HG03097 (cell line): ENCODE measurements around the gene DIRAS1.

Experiments used
- ATAC-seq: cut with Tn5 transposase; IDR thresholded peaks from one replicate; pipeline ENCODE4 v1.9.1; 2021; ENCODE audit not compliant: unreplicated experiment, low FRiP score

The DIRAS1 gene

GRCh38 chr19:2720777-2721569 lies at the start of gene DIRAS1:
DIRAS1 (minus strand) TSS chr19:2721372; CDS start chr19:2717806, 3,566 bp downstream.
- ATAC-seq: no peak

DNA sequence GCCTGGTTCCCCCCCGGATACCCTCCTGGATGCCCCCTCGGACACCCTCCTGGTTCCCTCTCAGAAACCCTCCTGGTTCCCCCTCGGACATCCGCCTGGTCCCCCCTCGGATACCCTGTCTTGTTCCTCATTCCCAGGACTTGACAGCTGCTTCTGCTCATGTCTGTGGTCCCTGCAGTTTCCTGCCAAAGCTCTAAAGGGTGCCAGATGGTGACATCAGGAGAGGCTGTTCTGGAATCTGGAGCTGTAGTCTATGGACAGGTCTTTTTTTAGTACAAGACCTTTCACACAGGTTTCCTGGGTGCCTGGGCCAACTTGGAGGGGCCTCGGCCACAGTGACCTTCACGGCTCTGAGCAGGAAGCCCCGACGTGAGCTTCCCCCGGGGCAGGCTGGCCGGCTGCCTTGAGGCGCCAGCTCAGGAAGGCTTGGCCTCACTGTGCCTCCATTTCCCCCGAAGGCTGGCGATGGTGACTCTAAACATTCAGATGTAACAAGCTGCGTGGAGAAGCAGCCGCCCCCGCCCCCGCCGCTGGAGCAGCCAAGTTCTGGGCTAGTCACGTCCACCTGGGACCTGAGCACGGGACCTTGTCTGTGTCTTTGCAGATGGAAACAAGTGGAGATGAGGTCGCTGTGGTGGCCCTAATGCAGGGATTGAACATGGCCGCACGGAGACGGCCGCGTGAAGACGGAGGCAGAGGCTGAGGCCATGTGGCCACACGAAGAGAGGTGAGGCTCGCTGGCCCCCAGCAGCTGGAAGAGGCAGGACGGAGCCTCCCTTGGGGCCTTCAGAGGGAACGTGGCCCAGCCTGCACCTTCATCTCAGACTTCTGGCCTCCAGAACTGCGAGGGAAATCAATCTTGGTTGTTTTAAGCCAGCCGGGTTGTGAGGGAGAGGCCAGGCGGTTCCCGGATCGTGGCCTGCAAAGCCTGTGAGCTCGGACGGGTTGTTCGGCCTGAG lies 49.2 kb upstream of the DIRAS1 start:
- no peak for ATAC-seq

- ATAC-seq: no peak
These were observed 48.0 kb upstream of the DIRAS1 start for GRCh38 chr19:2769218-2769617.

GRCh38 chr19:2768365-2769132 lies 47.4 kb upstream of the DIRAS1 start:
- no peak for ATAC-seq

- no peak for ATAC-seq
These were observed 46.5 kb upstream of the DIRAS1 start for GRCh38 chr19:2767688-2768087.

DNA sequence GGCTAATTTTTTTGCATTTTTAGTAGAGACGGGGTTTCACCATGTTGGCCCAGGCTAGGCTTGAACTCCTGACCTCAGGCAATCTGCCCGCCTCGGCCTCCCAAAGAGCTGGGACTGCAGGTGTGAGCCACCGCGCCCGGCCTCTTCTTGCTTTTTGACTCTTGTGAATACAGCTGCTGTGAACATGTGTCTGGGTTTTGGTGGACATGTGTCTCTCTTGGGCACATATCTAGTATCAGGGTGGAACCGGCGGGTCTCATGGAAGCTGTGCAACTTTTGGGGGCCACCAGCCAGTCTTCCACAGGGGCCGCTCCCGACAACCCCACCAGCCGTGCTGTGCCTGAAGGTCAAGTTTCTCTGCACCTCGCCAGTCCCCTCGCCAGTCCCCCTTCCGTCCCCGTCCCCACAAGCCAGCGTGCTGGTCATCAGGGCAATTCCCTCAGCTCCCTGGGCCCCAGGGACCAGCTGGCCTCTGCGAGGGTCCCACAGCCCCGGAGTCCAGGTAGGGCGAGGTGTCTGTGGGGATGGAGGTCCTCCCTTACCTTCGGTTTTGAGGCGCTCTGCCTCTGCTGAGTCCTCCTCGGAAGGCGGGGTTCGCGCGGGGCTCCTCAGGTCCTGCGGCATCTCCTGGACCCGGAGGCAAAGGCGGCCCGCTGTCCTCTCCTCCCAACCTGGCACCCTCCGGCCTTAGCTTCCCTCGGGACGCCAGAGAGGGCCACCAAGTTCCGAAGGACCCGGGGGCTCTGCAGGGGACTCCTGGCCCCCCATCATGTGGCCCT lies 45.6 kb upstream of the DIRAS1 start:
- no peak for ATAC-seq

- no peak for ATAC-seq
These were observed 44.2 kb upstream of the DIRAS1 start for GRCh38 chr19:2765376-2765775.

- no peak for ATAC-seq
These were observed 43.8 kb upstream of the DIRAS1 start for GRCh38 chr19:2764945-2765344.

GRCh38 chr19:2763687-2764086 lies 42.5 kb upstream of the DIRAS1 start:
- ATAC-seq: no peak

- no peak for ATAC-seq
These were observed 41.8 kb upstream of the DIRAS1 start for GRCh38 chr19:2762783-2763496.

DNA sequence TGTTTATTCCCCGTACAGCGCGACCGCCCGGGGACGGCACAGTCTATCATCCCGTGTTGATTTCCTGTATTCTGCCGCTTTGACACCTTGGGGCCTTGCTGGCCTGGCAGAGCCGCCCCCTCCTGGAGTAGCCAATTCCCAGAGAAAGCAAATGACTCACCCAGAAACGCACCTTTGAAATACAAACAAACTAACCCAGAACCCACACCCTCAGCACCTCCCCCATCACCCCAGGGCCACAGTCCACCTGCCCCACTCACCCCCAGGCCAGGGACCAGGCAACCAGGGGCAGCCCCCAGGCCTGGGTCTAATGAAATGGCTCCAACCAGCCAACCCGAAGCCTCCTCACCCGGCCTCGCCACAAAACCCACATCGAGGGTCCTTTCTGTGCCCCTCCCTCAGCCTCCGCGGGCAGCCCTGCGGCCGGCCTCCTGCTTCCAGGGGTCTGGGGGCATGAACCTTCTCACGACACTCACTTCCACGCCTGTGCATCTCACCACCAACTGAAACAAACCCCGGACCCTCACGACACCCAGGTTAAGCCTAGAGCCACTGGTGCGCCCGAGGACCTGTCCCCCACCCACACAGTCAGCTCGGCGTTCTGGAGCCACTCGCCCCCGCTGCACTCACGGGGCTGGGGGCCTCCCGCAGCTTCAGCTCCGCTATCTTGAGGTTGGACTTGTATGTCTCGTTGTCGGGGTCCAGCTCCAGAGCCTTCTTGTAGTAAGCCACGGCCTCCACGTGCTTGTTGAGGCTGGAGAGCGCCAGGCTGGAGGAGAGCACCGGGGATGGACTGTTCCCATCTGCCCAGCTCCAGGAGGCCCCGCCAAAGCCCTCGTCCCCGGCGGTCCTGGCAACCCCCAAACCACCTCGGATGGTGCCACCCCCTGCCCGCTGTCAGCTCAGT lies 41.0 kb upstream of the DIRAS1 start:
- ATAC-seq: no peak

- ATAC-seq: no peak
These were observed 40.1 kb upstream of the DIRAS1 start for GRCh38 chr19:2761309-2761677.

DNA sequence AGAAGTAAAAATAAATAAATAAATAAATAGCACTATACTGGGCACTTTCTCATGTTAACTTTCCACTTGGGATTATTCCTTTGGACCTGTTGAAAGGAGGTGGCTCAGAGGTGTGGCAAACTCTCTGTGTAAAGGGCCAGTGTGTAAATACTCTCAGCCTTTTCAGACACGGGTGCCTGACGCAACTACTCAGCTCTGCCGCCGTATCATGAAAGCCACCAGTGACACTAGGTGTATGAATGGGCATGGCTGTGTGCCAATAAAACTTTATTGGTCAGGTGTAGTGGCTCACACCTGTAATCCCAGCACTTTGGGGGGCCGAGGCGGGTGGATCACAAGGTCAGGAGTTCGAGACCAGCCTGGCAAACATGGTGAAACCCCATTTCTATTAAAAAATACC lies 38.8 kb upstream of the DIRAS1 start:
- no peak for ATAC-seq

GRCh38 chr19:2759362-2759761 lies 38.2 kb upstream of the DIRAS1 start:
- no peak for ATAC-seq

GRCh38 chr19:2758601-2759313 lies 37.6 kb upstream of the DIRAS1 start:
- ATAC-seq: no peak

DNA sequence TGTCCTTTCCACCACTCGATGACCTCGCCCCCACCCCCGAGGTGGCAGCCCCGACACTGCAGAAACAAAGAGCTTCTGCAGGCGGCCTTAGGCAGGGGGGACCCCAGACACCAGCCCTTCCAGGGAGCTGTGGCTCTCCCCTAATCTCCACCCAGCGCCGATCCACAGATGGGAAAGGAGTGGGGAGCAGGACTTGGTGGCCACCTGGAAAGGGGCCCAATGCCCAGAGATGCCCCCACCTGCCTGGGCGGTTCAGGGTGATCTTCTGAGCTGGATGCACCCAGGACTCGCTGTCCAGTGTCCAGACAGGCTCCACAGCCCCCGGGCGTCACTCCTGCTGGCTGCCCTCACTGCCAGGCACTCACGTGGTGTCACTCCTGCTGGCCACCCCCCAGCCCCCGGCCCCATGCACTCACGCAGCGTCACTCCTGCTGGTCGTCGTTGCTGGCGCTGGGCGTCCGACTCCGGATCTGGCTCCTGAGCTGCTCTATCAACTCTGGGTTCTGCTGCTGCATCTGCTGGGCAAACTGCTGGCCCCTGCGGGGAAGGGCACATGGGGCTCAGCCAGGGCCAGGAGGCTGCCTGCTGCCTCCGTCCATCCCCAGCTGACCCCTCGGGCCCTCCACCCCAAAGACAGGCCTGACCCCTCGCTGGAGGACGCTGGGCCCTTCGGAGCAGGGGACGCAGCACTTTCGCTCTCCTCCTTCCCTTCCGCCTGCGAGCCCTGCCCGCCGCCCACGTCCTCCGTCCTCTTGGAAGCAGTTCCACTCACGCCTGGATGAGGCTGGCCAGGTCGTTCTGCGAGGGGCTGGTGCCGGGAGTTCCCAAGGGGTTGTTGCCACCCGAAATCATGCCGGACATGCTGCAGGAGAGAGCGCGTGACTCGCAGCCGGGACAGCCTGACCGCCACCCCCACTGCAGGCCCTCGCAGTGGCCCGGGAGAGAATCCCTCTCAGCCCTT lies 36.0 kb upstream of the DIRAS1 start:
- ATAC-seq: no peak

GRCh38 chr19:2756477-2756876 lies 35.3 kb upstream of the DIRAS1 start:
- ATAC-seq: no peak
